Tibial nerve (tissue), 4 donors: Measurements from ENCODE around the gene CFAP70.

Experiments
- EP300 ChIP-seq, 2 donors: sonication (generic); formaldehyde crosslinking; IDR thresholded peaks; one replicate each; pipeline ENCODE4 v1.6.1; 2017; ENCODE audit warnings: antibody characterized with exemption in 2 of 2, mild to moderate bottlenecking in 1 of 2
- POLR2A ChIP-seq, 2 donors: fragments of 450-650 bp; IDR thresholded peaks; one replicate each; pipeline ENCODE4 v1.6.1; 2017; ENCODE audit warnings: antibody characterized with exemption in 2 of 2, mild to moderate bottlenecking in 2 of 2, moderate library complexity in 2 of 2
- TF ChIP-seq, protein P1 (sequence below), 5 experiments: fragments of 200-600 bp in 3 of 5; fragments of 450-650 bp in 2 of 5; sonication (generic) in 3 of 5; IDR thresholded peaks; one replicate each; pipeline ENCODE4 v1.5.1; 2016 to 2019; ENCODE audit warnings: antibody characterized with exemption in 5 of 5, mild to moderate bottlenecking in 3 of 5, moderate library complexity in 2 of 5

DNA sequence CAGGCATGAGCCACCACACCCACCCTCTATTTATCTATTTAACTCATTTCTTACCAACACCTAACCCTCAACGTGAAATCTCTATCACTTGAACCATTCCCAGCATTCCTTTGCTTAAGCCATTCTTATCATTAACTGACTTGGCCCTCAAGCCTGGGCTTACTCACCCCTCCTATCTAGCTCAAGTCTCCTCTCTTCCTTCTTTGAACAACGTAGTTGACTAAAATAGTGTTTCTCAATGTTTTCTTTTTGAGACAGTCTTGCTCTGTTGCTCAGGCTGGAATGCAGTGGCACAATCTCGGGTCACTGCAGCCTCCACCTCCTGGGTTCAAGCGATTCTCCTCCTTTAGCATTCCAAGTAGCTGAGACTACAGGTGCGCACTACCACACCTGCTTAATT is 48.2 kb upstream of the CFAP70 start:
- TF ChIP-seq, protein P1, sequence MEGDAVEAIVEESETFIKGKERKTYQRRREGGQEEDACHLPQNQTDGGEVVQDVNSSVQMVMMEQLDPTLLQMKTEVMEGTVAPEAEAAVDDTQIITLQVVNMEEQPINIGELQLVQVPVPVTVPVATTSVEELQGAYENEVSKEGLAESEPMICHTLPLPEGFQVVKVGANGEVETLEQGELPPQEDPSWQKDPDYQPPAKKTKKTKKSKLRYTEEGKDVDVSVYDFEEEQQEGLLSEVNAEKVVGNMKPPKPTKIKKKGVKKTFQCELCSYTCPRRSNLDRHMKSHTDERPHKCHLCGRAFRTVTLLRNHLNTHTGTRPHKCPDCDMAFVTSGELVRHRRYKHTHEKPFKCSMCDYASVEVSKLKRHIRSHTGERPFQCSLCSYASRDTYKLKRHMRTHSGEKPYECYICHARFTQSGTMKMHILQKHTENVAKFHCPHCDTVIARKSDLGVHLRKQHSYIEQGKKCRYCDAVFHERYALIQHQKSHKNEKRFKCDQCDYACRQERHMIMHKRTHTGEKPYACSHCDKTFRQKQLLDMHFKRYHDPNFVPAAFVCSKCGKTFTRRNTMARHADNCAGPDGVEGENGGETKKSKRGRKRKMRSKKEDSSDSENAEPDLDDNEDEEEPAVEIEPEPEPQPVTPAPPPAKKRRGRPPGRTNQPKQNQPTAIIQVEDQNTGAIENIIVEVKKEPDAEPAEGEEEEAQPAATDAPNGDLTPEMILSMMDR (IDR thresholded peaks at IDR 0.05) = no peak
- TF ChIP-seq POLR2A (IDR thresholded peaks at IDR 0.05) (no peak), EP300 (IDR thresholded peaks at IDR 0.05) (no peak)
